T-helper 2 cell treated with Interferon-gamma antibody and Interleukin-4, amounts not matched to agents 5 μg/mL and 100 μg/mL, for 36 hours (primary cell): Measurements from ENCODE around the gene MARCHF11.

Experiments used
- DNase-seq: peaks from one replicate; pipeline ENCODE4 v3.0.0; 2021; ENCODE audit warnings: low spot score
- H3K27ac Mint-ChIP-seq: one replicate; pipeline ENCODE4 v1.8.0; 2021; ENCODE audit warnings: mild to moderate bottlenecking, mixed read lengths
- H3K27me3 Mint-ChIP-seq: one replicate; pipeline ENCODE4 v1.8.0; 2021; ENCODE audit warnings: low read depth, mixed read lengths
- H3K36me3 Mint-ChIP-seq: one replicate; pipeline ENCODE4 v1.8.0; 2021; ENCODE audit warnings: low read depth, mixed read lengths
- H3K4me1 Mint-ChIP-seq: one replicate; pipeline ENCODE4 v1.8.0; 2021; ENCODE audit warnings: low read depth, mixed read lengths
- H3K4me3 Mint-ChIP-seq: one replicate; pipeline ENCODE4 v1.8.0; 2022; ENCODE audit warnings: mild to moderate bottlenecking, moderate library complexity, mixed read lengths
- H3K9me3 Mint-ChIP-seq: one replicate; pipeline ENCODE4 v1.8.0; 2021; ENCODE audit warnings: mixed read lengths

The MARCHF11 gene

DNA sequence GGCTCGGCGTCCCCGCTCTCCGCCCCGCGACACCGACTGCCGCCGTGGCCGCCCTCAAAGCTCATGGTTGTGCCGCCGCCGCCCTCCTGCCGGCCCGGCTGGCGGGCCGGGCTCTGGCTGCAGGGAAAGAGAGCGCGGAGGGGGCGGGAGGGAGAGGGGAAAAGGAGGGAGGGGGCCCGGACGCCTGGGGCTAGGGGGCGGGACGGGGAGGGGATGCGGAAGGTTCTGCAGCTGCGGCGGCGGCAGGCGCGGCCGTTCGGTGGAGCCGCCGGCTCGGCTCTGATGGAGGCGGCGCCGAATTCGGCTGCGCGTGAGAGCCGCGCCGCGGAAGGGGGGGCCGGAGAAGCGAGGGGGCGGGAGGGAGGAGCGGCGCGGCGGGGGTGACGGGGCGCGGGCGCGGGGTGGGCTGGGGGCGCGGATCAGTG is at the start of gene MARCHF11:
TSS of gene MARCHF11 (minus strand) at position 281 of the 425 bp plus-strand sequence. CDS start at position 65, 216 bp downstream.
- Mint-ChIP-seq H3K27me3 (peaks cover 28% of the 10 kb centered on the region), H3K27ac (no peak within 1 kb of the TSS), H3K36me3 (no peaks in the 10 kb centered on the region), H3K9me3 (no peaks in the 10 kb centered on the region), H3K4me3 (no peak within 1 kb of the TSS), H3K4me1 (no peaks in the 10 kb centered on the region)
- DNase-seq = no peak

DNA sequence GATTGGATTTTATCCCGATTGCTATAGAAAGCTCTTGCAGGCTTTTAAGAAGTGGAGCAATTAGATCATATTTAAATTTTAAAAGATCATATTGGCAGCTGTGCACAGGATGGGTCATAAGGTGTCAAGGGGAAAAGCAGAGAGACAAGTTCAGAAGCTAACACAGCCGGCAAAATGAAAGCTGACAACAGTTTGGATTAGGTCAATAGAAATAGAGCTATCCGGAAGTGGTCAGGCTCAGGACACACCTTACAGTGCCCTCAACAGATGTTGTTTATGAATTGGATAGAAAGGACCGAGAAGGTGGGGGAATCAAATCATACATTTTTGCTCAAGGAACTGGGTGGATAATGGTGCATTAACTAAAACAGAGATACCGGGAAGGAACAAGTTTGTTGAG is 46.3 kb upstream of the MARCHF11 start:
- no peak overlapping the region for H3K27ac Mint-ChIP-seq
- H3K36me3 Mint-ChIP-seq = no peaks in the 10 kb centered on the region
- H3K4me1 Mint-ChIP-seq = no peaks in the 10 kb centered on the region

GRCh38 chr5:16192311-16192710 is 12.7 kb upstream of the MARCHF11 start:
- H3K36me3 Mint-ChIP-seq = no peaks in the 10 kb centered on the region
- no peaks in the 10 kb centered on the region for H3K4me1 Mint-ChIP-seq
- no peak for DNase-seq
- no peaks in the 10 kb centered on the region for H3K27me3 Mint-ChIP-seq
- no peak overlapping the region for H3K4me3 Mint-ChIP-seq
- H3K9me3 Mint-ChIP-seq = peaks cover 13% of the 10 kb centered on the region
- no peak overlapping the region for H3K27ac Mint-ChIP-seq

More for the DNA sequence above, 46.3 kb upstream of the MARCHF11 start:
- Mint-ChIP-seq H3K9me3 (no peaks in the 10 kb centered on the region), H3K4me3 (no peak overlapping the region), H3K27me3 (no peaks in the 10 kb centered on the region)
- DNase-seq = no peak

GRCh38 chr5:16180789-16181082 is 1.1 kb upstream of the MARCHF11 start:
- Mint-ChIP-seq H3K27ac (no peak overlapping the region), H3K27me3 (peaks cover 28% of the 10 kb centered on the region), H3K36me3 (no peaks in the 10 kb centered on the region), H3K4me3 (no peak overlapping the region), H3K4me1 (no peaks in the 10 kb centered on the region), H3K9me3 (no peaks in the 10 kb centered on the region)
- no peak for DNase-seq

GRCh38 chr5:16179936-16180788 is 571 bp upstream of the MARCHF11 start:
- no peak for DNase-seq
- no peaks in the 10 kb centered on the region for H3K36me3 Mint-ChIP-seq
- H3K9me3 Mint-ChIP-seq = no peaks in the 10 kb centered on the region
- H3K4me3 Mint-ChIP-seq = no peak overlapping the region
- H3K27me3 Mint-ChIP-seq = peaks cover 28% of the 10 kb centered on the region
- no peak overlapping the region for H3K27ac Mint-ChIP-seq
- no peaks in the 10 kb centered on the region for H3K4me1 Mint-ChIP-seq

DNA sequence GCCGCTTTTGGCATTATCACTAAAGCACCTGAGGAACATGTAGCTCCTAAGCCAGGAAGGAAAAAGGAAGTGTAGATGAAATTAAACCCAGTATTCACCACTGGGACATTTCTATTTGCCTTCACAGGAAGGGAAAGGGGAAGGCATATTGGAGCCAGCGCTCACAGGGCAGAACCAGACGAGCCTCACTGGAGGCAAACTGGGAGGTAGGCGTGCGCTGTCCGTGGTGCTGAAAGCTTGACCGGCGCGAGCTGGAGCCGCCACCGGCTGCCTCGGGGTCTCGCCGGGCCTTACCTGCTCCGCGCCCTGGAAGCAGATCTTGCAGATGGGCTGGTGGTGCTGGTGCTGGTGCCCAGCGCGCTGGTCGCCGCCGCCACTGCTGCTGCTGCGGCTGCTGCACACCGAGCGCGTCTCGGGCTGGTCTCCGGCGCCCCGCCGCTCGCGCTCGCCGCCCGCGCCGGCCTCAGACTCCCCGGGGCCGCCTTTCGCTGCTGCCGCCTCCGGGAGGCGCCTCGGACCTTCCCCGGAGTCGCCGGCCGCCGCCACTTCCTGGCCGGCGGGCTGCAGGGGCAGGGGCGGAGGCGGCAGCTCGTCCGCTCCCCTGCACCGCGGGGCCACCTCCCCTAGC is 732 bp downstream of the MARCHF11 start:
- Mint-ChIP-seq H3K4me3 (no peak overlapping the region), H3K27me3 (peaks cover 28% of the 10 kb centered on the region)

DNA sequence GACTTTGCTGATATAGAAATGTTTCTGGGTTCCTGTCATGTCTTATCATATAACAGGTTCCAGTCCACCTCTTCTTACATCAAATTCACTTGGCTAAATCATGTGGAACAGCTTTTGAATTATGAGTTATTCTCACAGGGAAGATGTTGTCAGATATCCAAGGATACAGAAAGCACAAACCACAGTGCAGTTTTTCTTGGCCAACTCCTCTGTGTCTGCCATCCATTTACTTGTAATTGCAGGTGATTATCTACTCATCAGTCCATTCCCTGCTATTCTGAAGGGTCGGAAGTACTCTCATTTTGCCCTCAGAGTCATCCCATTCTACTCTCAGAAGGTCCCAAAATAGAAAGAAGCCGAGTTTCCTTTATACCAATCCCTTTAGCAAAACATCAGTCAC is 10.0 kb downstream of the MARCHF11 start:
- no peak overlapping the region for H3K27ac Mint-ChIP-seq
- no peak for DNase-seq
- no peaks in the 10 kb centered on the region for H3K27me3 Mint-ChIP-seq
- no peaks in the 10 kb centered on the region for H3K4me1 Mint-ChIP-seq
- no peak overlapping the region for H3K4me3 Mint-ChIP-seq
- H3K9me3 Mint-ChIP-seq = no peaks in the 10 kb centered on the region
- no peaks in the 10 kb centered on the region for H3K36me3 Mint-ChIP-seq

More for the DNA sequence above, 732 bp downstream of the MARCHF11 start:
- Mint-ChIP-seq H3K4me1 (no peaks in the 10 kb centered on the region), H3K36me3 (no peaks in the 10 kb centered on the region), H3K27ac (no peak overlapping the region), H3K9me3 (no peaks in the 10 kb centered on the region)
- DNase-seq = peak; percentile 7

GRCh38 chr5:16160706-16161105 is 18.9 kb downstream of the MARCHF11 start:
- Mint-ChIP-seq H3K27me3 (no peaks in the 10 kb centered on the region), H3K9me3 (no peaks in the 10 kb centered on the region), H3K4me1 (no peaks in the 10 kb centered on the region), H3K27ac (no peak overlapping the region), H3K36me3 (no peaks in the 10 kb centered on the region), H3K4me3 (no peak overlapping the region)
- no peak for DNase-seq

- Mint-ChIP-seq H3K27me3 (no peaks in the 10 kb centered on the region), H3K4me1 (no peaks in the 10 kb centered on the region), H3K4me3 (no peak overlapping the region), H3K27ac (no peak overlapping the region), H3K36me3 (no peaks in the 10 kb centered on the region), H3K9me3 (no peaks in the 10 kb centered on the region)
- no peak for DNase-seq
Measured at GRCh38 chr5:16159636-16160035, 20.0 kb downstream of the MARCHF11 start.

DNA sequence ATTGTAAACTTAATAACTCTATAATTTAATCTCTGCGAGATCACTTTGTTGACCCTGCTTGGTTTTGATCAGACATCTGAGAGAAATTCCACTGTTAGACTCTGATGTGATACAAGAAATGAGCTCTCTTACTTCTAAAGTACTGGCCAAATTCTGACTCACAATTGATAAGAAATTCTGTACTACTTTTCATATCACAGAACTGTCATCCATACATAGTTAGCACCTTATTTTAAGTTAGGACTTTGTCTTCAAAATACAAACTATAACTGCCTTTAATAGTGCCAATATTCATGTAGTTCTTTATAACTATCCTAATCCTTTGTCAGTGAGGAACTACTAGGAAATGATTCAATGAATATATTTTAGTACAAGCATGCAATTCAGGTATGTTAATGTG is 23.4 kb downstream of the MARCHF11 start:
- no peak for DNase-seq
- Mint-ChIP-seq H3K27ac (no peak overlapping the region), H3K4me1 (no peaks in the 10 kb centered on the region), H3K36me3 (no peaks in the 10 kb centered on the region), H3K4me3 (no peak overlapping the region), H3K27me3 (no peaks in the 10 kb centered on the region), H3K9me3 (no peaks in the 10 kb centered on the region)

DNA sequence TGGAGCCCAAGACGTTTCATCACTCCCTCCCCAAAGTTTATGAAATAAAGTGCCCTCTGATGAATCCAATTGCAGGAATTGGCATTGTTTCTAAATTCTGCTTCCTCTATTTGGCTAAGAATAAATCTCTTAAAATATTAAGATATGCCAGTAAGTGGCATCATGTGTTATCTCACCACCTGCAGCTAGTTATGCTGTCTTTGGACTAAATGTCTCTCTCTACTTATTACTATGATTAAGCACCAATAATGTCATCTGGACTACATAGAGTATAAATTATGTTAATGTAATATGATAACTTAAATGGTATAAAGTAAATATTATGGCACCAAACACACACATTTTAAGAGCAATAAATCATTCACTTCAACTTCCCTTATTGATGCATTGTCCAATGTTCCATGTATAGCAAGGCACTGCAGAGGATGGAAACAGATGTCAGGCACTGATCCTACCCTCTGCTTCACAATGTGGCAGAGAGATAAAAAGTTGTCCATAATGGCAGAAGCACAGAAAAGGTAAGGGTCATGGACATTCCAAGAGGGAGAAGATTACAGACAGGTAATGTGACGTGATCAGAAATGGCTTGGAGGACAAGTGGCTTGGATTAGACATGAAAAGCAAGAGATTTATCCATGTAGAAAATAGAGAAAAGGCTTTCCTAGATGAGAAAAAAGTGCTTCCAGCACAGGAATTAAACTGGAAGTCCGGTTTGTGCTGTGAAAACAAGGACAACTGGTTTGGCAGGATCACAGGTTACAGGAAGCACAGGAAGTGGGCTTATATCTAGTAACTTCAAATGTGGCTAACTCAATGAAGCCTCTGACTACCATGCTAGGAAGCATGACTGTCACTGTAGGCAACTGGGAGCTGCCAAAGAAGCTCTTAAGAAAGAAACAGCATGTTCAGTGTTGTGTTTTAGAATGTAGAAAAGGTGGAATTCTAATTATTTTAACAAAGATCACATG is 26.7 kb downstream of the MARCHF11 start:
- Mint-ChIP-seq H3K27me3 (no peaks in the 10 kb centered on the region), H3K9me3 (no peaks in the 10 kb centered on the region), H3K36me3 (no peaks in the 10 kb centered on the region), H3K4me1 (no peaks in the 10 kb centered on the region), H3K27ac (no peak overlapping the region), H3K4me3 (no peak overlapping the region)
- DNase-seq = no peak

- Mint-ChIP-seq H3K4me1 (no peaks in the 10 kb centered on the region), H3K4me3 (no peak overlapping the region), H3K9me3 (no peaks in the 10 kb centered on the region), H3K36me3 (no peaks in the 10 kb centered on the region), H3K27ac (no peak overlapping the region), H3K27me3 (no peaks in the 10 kb centered on the region)
- no peak for DNase-seq
Measured at GRCh38 chr5:16149621-16150020, 30.0 kb downstream of the MARCHF11 start.

DNA sequence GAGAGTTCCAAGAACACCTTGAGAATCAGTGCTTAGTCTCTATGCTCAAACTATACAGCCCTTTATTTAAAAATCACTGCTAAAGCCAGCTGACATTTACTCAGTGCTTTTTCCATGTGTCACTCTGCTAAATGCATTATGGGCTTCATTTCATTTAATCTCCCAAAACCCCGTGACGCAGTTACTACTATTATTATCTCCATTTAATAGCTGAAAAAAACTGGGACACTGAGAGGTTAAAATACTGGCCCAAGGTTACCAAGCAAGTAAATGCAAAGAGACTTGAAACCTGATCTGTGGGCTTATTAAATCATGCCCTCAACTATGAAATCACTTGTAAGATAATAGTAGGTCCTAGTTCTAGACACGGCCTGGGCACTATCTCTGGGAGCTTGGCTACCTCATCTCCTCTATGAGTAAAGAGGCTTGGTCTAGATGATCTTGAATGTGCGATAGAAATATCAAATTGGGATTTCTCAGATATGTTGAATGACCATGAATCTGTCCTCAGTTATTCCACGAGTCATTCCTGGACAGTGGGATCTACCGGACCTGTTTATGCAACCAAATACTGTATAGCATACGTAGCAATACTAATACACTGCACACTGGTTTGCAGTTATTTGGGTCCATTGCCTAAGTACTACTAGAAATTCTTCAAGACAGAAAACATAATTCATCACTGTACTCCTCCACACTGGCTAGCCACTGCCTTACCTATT is 32.3 kb downstream of the MARCHF11 start:
- no peak overlapping the region for H3K4me3 Mint-ChIP-seq
- no peak overlapping the region for H3K27ac Mint-ChIP-seq
- H3K9me3 Mint-ChIP-seq = no peaks in the 10 kb centered on the region
- no peaks in the 10 kb centered on the region for H3K4me1 Mint-ChIP-seq
- no peaks in the 10 kb centered on the region for H3K36me3 Mint-ChIP-seq
- no peak for DNase-seq
- no peaks in the 10 kb centered on the region for H3K27me3 Mint-ChIP-seq
